ENCODE measurements around the gene ZNF32.
A peak's percentile ranks its signal among the peaks of the same experiment; 100 is the strongest.

Gene ZNF32

DNA sequence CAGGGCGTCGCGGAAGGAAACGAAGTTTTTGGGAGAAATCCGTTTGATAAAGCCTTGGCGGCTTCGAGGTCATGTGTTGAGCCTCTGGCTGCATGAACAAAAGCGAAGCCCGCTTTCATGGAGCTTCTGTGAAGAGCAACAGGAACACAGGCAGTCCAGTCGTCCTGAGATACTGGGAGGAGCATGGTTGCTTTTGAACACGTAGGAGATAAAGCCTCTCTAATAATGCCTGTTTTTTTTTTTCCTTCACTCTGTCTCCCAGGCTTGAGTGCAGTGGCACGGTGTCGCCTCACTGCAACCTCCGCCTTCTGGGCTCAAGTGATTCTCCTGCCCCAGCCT lies 473 bp upstream of the ZNF32 start:
- Histone ChIP-seq H3F3A (ENCODE audit: insufficient read depth, low read length) (no peaks in the 10 kb centered on the region), H3K9me2 (ENCODE audit: low read depth, low read length) (no peaks in the 10 kb centered on the region), H4K20me1 (ENCODE audit: insufficient read depth, low read length) (no peaks in the 10 kb centered on the region), H3K36me3 (ENCODE audit: insufficient read depth, low read length) (peaks cover 32% of the 10 kb centered on the region), H3K4me3 (ENCODE audit: low read depth, low read length, poor library complexity, severe bottlenecking) (peak overlapping the region; percentile 74), H3K4me2 (ENCODE audit: low read length) (peak overlapping the region; percentile 98), H3K27me3 (ENCODE audit: insufficient read depth, low read length) (peaks cover 6% of the 10 kb centered on the region; the same call in 1 of the 2 replicates), H3K9me3 (ENCODE audit: low read length) (peaks cover 22% of the 10 kb centered on the region), H2AFZ (ENCODE audit: low read length) (peak overlapping the region; percentile 88), H3K9ac (ENCODE audit: low read length) (peak overlapping the region; percentile 75), H3K4me1 (ENCODE audit: insufficient read depth, low read length, severe bottlenecking) (peaks cover 15% of the 10 kb centered on the region), H3K27ac (ENCODE audit: low read depth, low read length, poor library complexity, severe bottlenecking) (no peak overlapping the region), H3K79me2 (ENCODE audit: insufficient read depth, low read length) (no peaks in the 10 kb centered on the region)
- TF ChIP-seq EZH2 (IDR thresholded peaks at IDR 0.05; ENCODE audit: borderline replicate concordance, low read length): no peak
- TF ChIP-seq, protein P1, sequence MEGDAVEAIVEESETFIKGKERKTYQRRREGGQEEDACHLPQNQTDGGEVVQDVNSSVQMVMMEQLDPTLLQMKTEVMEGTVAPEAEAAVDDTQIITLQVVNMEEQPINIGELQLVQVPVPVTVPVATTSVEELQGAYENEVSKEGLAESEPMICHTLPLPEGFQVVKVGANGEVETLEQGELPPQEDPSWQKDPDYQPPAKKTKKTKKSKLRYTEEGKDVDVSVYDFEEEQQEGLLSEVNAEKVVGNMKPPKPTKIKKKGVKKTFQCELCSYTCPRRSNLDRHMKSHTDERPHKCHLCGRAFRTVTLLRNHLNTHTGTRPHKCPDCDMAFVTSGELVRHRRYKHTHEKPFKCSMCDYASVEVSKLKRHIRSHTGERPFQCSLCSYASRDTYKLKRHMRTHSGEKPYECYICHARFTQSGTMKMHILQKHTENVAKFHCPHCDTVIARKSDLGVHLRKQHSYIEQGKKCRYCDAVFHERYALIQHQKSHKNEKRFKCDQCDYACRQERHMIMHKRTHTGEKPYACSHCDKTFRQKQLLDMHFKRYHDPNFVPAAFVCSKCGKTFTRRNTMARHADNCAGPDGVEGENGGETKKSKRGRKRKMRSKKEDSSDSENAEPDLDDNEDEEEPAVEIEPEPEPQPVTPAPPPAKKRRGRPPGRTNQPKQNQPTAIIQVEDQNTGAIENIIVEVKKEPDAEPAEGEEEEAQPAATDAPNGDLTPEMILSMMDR (IDR thresholded peaks at IDR 0.05; ENCODE audit: low read length): no peak

DNA sequence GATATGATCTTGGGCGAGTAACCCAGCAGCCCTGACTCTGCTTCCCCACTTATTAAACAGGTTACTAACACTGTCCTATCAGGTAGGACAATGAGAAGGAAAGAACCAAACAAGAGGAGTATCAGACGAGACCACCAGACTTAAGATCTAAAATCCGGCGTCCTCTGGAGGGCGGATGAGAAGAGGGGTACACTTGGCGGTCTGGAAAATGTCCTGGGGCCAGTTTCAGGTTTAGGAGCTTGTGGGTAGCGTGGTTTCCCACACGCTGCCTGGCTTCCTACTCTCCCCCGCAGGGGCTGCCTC lies 635 bp downstream of the ZNF32 start:
- Histone ChIP-seq H3K4me3 (ENCODE audit: low read depth, low read length, poor library complexity, severe bottlenecking) (peak overlapping the region; percentile 74), H2AFZ (ENCODE audit: low read length) (0 out of 2 replicates have a peak overlapping the region, but pooled peaks have one; percentile 15), H3K4me1 (ENCODE audit: insufficient read depth, low read length, severe bottlenecking) (peaks cover 15% of the 10 kb centered on the region), H3K9me2 (ENCODE audit: low read depth, low read length) (no peaks in the 10 kb centered on the region), H3F3A (ENCODE audit: insufficient read depth, low read length) (no peaks in the 10 kb centered on the region), H3K79me2 (ENCODE audit: insufficient read depth, low read length) (no peaks in the 10 kb centered on the region), H3K4me2 (ENCODE audit: low read length) (peak overlapping the region; percentile 98), H3K27me3 (ENCODE audit: insufficient read depth, low read length) (peaks cover 6% of the 10 kb centered on the region; the same call in 1 of the 2 replicates), H4K20me1 (ENCODE audit: insufficient read depth, low read length) (no peaks in the 10 kb centered on the region), H3K27ac (ENCODE audit: low read depth, low read length, poor library complexity, severe bottlenecking) (no peak overlapping the region), H3K9ac (ENCODE audit: low read length) (peak overlapping the region; percentile 75), H3K36me3 (ENCODE audit: insufficient read depth, low read length) (peaks cover 43% of the 10 kb centered on the region), H3K9me3 (ENCODE audit: low read length) (peaks cover 33% of the 10 kb centered on the region)
- no peak for TF ChIP-seq EZH2 (IDR thresholded peaks at IDR 0.05; ENCODE audit: borderline replicate concordance, low read length)
- TF ChIP-seq, protein P1 (IDR thresholded peaks at IDR 0.05; ENCODE audit: low read length): no peak

DNA sequence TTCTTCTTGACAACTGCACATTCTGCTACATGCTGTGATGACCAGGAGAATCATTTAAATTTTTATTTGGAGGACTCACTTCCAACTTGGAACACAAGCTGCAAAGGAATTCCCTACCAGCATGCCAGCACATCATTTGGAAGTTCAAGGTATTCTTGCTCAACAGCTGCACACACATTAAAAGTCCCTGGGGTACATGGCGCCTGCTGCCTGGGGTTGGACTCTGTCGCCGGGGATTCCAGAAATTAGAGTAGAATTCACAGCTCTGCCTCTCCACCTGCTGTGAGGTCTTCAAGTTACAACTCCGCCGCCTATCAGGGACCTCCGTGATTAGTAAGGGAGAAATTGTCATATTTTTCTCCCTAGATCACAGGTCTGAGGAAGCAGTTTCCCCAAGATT lies 1.1 kb downstream of the ZNF32 start:
- no peak for TF ChIP-seq EZH2 (IDR thresholded peaks at IDR 0.05; ENCODE audit: borderline replicate concordance, low read length)
- TF ChIP-seq, protein P1 (IDR thresholded peaks at IDR 0.05; ENCODE audit: low read length): no peak
- H3K36me3 ChIP-seq (ENCODE audit: insufficient read depth, low read length): peaks cover 46% of the 10 kb centered on the region
- peak overlapping the region; percentile 98 for H3K4me2 ChIP-seq (ENCODE audit: low read length)
- no peaks in the 10 kb centered on the region for H3K79me2 ChIP-seq (ENCODE audit: insufficient read depth, low read length)
- H3K27me3 ChIP-seq (ENCODE audit: insufficient read depth, low read length): peaks cover 6% of the 10 kb centered on the region; the same call in 1 of the 2 replicates
- H3K9ac ChIP-seq (ENCODE audit: low read length): no peak overlapping the region; the same call in 1 of the 2 replicates
- H3K9me3 ChIP-seq (ENCODE audit: low read length): peaks cover 37% of the 10 kb centered on the region
- peak overlapping the region; percentile 74 for H3K4me3 ChIP-seq (ENCODE audit: low read depth, low read length, poor library complexity, severe bottlenecking)
- no peaks in the 10 kb centered on the region for H4K20me1 ChIP-seq (ENCODE audit: insufficient read depth, low read length)
- no peaks in the 10 kb centered on the region for H3K9me2 ChIP-seq (ENCODE audit: low read depth, low read length)
- H2AFZ ChIP-seq (ENCODE audit: low read length): no peak overlapping the region
- peaks cover 15% of the 10 kb centered on the region for H3K4me1 ChIP-seq (ENCODE audit: insufficient read depth, low read length, severe bottlenecking)
- no peak overlapping the region for H3K27ac ChIP-seq (ENCODE audit: low read depth, low read length, poor library complexity, severe bottlenecking)
- H3F3A ChIP-seq (ENCODE audit: insufficient read depth, low read length): no peaks in the 10 kb centered on the region
